GM11168 (cell line): ENCODE data around the gene CGAS.
"Not testable (repeated sequence)": the region's sequence is repeated elsewhere in the genome, so short reads cannot be mapped to it uniquely, and the experiment has no call there.

Source experiments
- in situ Hi-C: fragments of 300-500 bp; cut with MboI; formaldehyde crosslinking; loops from one replicate; pipeline ENCODE4 v1.12.0; 2022; ENCODE audit warnings: low sequenced_read_pairs; ENCODE audit not compliant: unreplicated experiment

The CGAS gene

GRCh38 chr6:73400656-73401055 is 51.4 kb downstream of the CGAS start:
- in situ Hi-C loops = no loop called here

GRCh38 chr6:73395875-73396274 is 56.2 kb downstream of the CGAS start:
- in situ Hi-C loops = no loop called here

- in situ Hi-C loops = no loop called here
Measured at GRCh38 chr6:73394577-73395354, 57.3 kb downstream of the CGAS start, which contains the start of gene DDX43. Gene DDX43 (plus strand): TSS chr6:73394828. CDS start chr6:73394906, 78 bp downstream.

GRCh38 chr6:73393278-73393677 is 58.8 kb downstream of the CGAS start:
- in situ Hi-C loops = no loop called here

GRCh38 chr6:73392188-73392587 is 59.9 kb downstream of the CGAS start:
- in situ Hi-C loops = not testable (repeated sequence)

- in situ Hi-C loops = no loop called here
Measured at GRCh38 chr6:73391675-73392074, 60.4 kb downstream of the CGAS start.

- in situ Hi-C loops = no loop called here
Measured at GRCh38 chr6:73389854-73390253, 62.2 kb downstream of the CGAS start.

- in situ Hi-C loops = no loop called here
Measured at GRCh38 chr6:73388800-73389512, 63.1 kb downstream of the CGAS start.

GRCh38 chr6:73388433-73388799 is 63.7 kb downstream of the CGAS start:
- in situ Hi-C loops = no loop called here

GRCh38 chr6:73382462-73383113 is 69.5 kb downstream of the CGAS start:
- in situ Hi-C loops = no loop called here

GRCh38 chr6:73381531-73381930 is 70.6 kb downstream of the CGAS start:
- in situ Hi-C loops = not testable (repeated sequence)

GRCh38 chr6:73377225-73377624 is 74.9 kb downstream of the CGAS start:
- in situ Hi-C loops = no loop called here

- in situ Hi-C loops = no loop called here
Measured at GRCh38 chr6:73375216-73375615, 76.9 kb downstream of the CGAS start.
